Measurements from ENCODE around the gene THRA.

The THRA gene

DNA sequence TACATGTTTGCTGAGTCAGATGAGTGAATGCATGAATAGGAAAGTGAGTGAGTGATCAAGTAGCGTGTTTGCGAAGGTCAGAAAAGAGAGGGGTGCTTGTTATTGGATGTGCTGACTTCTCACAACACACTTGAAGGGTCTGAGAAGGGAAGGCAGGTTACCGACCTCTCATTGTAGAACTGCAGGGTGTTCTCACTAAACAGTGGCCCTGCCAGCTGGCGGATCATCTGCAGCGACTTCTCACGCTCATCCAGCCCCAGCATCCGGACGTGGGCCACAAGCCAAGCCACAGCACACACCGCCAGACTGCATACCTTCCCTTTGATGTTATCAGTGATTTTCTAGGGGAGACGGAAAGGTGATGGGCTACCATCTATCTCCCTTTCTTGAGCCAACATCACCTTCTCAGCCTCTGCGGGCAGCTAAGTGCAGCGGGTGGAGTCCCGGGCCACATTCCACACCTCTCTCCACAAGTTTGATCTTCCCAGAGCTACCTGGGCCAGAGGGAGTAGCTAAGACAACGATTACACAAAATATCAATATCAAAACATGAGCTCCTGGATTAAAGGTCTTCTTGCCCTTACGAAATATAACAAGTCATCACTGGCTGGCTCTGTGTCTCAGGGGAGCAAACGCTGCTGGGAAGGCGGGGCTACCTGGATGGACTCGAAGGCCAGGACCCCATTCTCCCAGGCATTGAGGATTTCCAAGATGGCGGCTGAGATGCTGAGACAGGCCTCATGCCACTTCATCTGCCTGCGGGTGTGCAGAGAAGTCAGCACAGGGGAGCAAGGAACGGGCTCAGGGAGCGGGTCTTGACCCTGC is 36.6 kb upstream of the THRA start:
- in situ Hi-C loops (cut with HindIII; ENCODE audit: low sequenced_read_pairs), result no loop called here

DNA sequence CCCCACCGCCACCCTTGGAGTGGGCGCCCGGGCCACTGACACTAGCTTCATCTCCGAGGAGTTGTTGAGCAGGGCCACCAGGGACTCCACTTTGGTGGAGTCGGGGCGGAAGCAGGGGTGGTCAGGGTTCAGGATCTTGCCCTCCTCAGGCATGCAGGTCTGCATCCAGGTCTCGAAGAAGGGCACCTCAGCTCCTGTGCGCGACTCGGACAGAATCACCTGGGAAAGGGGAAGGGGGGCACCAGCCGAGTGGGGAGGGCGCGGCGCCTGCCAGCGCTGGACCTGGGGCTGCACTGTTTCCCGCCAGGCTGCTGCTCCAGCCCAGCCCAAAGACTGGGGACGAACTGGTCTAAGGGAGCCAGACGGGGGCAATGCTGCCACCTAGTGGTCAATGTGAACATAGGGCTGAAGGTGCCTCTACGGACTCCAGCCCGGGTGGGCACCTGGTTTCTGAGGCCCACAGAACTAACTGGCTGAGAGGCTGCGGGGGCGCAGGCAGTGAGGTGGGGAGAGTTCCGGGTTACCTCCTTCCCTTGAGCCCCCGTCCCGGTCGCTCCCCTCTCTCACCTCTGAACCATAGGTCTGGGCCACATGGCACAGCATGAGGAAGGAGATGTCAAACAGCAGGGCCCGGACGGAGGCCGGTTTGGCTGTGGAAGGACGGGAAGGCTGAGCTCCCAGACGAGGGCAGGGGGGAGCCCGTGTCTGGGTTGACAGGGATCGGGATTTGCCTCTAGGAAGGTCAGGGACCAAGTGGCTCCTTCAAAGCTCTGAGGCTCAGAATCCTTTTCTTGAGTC is 35.8 kb upstream of the THRA start:
- in situ Hi-C loops (cut with HindIII; ENCODE audit: low sequenced_read_pairs), result no loop called here

DNA sequence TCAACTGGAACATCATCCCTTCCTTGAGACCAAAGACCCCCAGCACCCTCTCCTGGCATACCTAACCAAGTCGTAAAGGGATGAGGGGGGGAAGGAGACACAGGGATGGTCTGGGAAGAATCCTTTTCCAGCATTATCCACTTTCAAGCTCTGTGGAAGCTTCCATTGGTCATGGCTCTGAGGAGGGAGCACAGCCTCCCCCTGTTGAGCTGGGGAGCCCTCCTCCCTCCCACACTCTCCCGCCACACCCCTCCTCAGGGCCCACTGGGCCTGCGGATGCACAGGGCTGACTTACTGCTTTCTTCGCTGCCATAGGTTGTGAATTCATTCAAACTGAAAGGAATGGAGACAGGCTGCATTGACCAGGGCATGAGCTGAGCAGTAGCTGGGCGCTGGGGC is 35.2 kb upstream of the THRA start:
- in situ Hi-C loops (cut with HindIII; ENCODE audit: low sequenced_read_pairs), result no loop called here

DNA sequence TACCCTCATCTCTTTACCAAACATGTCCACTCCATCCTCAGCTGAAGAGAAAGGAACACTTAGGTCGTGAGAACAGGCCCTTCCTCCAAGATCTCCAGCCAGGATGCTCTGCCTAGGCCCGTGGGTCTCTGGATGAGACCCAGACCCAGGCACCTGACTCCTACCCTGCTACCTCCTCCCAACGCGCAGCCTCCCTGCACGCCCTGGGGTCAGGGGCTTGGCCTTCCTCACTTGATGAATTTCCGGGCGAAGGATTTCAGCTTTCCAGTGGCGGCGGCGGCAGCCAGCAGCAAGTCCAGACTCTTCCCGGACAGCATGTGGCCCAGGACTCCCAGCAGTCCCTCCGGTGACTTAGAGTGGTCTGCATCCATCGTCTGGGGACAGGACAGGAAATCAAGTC is 34.2 kb upstream of the THRA start:
- in situ Hi-C loops (cut with HindIII; ENCODE audit: low sequenced_read_pairs), result no loop called here

DNA sequence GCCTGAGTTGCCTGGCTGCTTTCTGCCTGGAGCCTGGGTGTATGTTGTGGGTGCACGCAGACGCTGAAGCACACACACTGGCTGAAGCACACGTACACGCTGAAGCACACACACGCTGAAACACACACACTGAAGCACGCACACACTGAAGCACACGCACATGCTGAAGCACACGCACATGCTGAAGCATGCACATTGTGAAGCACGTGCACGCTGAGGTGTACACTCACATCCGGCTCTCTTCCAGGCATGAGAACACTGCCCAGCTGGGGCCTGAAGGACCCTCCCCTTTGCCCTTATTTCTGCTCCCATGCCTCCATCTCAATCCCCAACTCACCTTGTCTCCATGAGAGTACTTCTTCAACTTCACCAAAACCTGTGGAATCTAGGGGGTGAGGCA is 31.1 kb upstream of the THRA start:
- in situ Hi-C loops (cut with HindIII; ENCODE audit: low sequenced_read_pairs), result no loop called here

DNA sequence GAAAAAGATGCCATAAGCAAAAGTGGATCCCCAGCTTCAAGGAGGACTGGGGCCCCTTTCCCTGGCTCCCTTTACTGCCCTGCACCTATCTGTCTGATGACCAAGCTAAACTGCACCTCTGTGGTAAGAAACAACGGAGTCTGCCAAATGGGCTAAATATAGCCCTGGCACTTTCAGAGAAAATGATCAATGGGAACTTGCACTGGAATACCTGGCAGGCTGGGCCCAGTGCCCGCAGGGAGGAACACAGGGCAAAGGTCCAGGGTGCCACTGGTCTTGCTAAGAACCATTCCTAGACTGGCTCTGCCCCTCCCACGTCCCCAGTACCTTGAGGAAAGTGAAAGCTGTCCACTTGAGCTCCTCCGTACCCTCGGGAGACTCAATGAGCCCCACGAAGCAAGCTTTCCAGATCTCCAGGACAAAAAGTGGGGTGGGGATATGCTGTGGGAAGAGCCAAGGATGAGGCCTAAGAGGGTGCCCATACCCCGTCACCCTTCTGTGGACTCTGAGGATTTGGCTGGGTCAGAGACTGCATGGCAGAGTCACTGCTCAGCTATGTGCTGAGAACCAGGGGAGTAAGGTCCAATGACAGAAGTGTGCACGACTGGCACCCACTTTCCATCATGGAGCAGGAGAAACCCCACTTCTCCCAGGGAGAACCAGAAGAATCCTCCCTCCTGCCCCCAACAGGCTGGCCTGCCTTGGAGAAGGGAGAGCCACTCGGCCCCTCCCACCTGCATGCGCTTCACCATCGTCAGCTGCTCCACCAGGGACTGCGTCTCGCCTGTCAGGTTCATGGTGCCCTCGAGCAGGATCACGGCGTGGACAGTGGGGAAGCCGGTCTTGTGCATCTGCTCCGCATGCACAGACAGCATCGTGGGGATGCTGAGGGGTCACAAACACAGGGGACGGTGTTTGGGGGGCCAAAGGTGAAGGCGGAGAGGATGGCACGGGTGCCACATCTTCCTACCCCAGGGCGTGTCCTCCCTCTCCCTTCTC is 30.1 kb upstream of the THRA start:
- in situ Hi-C loops (cut with HindIII; ENCODE audit: low sequenced_read_pairs), result no loop called here

DNA sequence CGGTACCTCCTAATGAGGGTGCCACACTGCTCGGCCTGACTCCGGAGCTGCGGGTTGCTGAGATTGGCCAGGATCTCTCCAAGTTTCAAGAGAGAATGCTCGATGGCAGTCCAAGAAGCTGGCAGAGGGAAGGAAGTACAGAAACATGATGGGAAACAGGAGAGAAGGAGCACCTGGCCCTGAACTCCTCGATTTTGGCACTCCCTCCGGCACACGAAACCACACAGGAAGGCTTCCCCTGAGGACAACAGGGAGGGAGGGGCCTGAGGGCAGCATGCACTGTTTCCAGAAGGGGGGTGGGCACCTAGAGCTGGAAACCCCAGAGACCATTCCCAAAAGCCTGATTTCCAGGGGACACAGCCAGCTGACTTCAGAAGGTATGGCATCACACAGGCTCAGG is 29.4 kb upstream of the THRA start:
- in situ Hi-C loops (cut with HindIII; ENCODE audit: low sequenced_read_pairs), result no loop called here

DNA sequence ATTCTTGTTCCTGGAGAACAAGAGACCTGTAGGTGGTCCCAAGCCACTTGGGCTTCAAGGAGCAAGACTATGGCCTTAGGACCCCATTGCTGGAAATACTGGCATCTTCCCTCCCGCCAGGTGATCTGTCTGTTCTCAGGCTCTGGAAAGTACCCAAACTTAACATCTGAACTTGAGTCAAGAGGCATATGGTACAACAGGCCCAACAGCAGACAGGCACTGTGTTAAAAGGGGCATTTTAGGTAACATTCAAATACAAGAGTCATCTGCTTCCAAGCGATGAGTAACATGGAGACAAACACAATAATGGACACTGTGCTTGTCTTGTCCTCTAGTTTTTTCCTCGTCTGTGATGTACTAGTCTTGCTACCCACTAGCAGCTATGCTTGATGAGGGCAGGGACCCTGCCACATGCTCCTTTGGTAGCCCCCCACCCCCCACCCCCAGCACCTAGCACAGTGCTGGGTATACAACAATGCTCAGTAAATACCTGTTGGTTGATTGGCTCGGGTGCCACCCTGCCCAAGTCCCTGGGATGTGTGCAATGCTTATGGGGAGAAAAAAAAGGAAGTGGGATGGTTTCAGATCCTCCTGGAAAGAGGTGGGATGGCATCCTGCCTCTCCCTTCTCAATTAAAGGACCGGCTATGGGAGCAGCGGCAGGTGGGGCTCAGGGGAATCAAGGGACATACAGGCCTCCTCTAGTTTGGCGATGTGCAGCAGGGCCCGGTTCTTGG is 28.2 kb upstream of the THRA start:
- in situ Hi-C loops (cut with HindIII; ENCODE audit: low sequenced_read_pairs), result no loop called here

DNA sequence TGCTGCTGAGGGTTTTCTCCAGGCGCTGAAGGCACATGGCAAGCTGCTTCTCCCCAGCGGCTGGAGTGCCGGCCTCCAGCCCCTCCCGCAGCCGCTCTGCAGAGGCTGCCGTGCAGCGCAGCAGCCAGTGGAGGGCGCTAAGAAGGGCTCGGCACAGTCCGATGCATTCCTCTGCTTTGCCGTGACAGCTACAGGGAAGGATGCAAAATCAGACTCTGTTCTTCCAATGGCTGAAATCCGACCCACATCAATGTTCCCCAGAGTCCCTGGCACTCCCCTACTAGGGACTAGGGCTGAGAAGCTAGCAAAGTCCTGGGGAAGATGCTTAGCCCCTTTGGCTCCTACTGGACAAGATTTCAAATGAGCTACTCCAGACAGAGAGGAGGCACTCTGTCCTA is 27.6 kb upstream of the THRA start:
- in situ Hi-C loops (cut with HindIII; ENCODE audit: low sequenced_read_pairs), result no loop called here

DNA sequence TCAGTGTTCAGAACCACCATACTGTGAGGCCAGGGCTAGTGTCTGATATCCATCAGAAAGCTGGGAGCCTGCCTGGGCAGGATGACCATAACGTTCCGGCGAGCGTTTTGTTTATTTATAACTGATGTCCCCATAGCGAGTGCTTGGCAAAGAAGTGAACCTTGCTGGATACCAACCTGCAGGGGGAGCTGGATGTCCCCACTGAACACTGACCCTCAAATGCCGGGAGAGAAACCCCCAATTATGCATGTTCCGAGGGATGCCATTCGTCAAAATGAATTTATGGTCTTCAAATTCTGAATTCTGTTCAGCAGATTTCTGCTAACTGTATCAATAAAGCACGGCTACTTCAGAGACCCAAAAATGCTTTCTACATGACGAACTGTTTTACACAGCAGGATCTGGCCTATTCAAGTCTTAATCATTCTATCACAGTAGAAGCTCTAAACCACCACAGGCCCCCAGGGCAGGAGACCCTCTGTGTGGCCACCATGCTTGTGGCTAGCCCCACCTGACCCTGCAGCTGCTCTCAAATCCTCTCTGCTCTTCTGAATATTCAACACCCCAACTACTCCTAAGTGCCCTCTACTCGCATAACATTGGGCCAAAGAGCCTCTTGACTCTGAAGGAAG is 23.8 kb upstream of the THRA start:
- in situ Hi-C loops (cut with HindIII; ENCODE audit: low sequenced_read_pairs), result no loop called here

DNA sequence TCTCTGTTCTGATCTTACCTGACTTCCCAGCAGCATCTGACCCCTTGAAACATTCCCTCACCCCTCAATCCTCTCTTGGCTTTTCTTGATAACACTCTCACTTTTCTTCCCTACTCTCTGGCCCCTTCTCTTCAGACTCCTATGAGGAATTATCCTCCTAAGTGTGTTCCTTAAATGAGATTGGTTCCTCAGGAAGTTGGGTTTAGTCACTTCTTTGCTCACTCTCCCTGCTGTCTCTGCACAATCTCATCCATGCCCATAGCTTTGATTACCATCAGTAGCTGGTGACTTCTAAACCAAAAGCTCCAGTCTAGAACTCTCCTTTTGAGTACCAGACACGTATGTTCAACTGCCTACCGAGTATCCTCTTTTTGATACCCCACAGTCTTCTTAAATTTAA is 21.6 kb upstream of the THRA start:
- in situ Hi-C loops (cut with HindIII; ENCODE audit: low sequenced_read_pairs), result no loop called here

DNA sequence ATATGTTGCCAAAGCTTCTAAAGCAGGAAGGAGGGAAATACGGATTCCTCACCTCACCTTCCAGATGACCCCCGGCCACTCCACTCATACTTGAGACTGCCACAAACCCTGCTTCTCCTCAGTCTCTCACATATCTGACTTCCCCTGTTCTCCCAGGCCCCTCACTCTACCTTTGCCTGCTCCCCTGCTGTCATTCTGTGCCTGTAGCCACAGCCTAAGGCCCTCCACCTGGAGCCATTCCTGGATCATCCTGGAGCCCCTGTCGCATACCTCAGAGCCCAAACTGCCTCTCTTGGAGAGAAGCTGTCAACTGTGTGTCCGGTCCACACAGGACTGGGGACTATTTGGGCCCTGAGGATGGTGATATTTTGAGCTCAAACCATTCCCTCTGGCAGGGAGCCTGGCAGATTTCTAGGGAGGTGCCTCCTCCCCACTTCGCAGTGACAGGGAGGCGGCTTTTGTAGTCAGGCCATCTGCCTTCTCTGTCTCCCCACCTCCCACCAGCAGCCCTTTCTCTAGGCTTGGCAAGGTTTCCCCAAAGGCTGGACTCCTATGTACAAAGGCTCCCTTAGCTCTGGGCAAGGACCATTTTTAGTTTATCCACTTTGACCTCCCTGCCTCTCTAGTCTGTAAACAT is 6.3 kb upstream of the THRA start:
- in situ Hi-C loops (cut with HindIII; ENCODE audit: low sequenced_read_pairs), result loop anchor here (10.0 to 25.0 kb wide), 2 partner anchors 118 to 256 kb away; partner anchors contain the start of genes RAPGEFL1 and RARA

DNA sequence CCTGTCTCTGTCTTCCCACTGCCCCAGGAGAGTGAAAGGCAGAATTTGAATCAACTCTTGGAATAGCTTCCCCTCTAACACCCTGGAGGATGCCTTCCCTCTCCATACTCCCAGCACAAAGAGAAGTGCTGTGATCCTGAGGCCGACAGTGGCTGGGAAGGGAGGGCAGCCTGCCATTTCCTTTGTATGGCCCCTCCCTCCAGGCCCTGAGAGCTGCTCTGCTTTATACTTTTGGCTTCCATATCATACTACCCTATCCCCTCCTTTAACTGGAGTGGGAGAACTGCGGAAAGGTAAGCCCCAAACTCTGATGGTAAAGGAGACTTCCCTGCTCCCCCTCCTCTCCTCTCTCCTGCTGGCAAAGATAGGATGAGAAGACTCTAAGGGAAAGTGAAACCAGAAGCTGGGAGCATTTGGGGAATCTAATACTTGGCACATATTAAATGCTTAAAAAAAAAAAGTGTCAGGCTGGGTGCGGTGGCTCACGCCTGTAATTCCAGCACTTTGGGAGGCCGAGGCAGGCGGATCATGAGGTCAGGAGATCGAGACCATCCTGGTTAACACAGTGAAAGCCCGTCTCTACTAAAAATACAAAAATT is 4.5 kb upstream of the THRA start:
- in situ Hi-C loops (cut with HindIII; ENCODE audit: low sequenced_read_pairs), result loop anchor here (10.0 to 25.0 kb wide), 2 partner anchors 117 to 254 kb away; partner anchors contain the start of genes RAPGEFL1 and RARA

DNA sequence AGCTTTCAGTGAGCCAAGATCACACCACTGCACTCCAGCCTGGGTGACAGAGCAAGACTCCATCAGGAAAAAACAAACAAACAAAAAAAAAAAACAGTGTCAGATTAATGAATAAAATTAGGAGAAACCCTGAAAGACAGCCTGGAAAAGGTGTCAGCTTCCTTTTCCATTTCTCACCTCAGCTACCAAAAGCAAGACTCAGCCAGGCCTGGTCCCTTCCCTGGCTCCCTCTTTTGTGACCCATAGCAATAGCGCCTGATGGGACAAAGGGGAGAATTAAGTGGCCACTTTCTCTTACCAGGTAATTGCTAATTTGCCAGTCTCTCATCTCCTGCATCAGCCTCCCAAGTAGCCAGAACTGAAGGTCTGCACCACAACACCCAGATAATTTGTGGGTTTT is 3.9 kb upstream of the THRA start:
- in situ Hi-C loops (cut with HindIII; ENCODE audit: low sequenced_read_pairs), result loop anchor here (10.0 to 25.0 kb wide), 2 partner anchors 116 to 253 kb away; partner anchors contain the start of genes RAPGEFL1 and RARA

DNA sequence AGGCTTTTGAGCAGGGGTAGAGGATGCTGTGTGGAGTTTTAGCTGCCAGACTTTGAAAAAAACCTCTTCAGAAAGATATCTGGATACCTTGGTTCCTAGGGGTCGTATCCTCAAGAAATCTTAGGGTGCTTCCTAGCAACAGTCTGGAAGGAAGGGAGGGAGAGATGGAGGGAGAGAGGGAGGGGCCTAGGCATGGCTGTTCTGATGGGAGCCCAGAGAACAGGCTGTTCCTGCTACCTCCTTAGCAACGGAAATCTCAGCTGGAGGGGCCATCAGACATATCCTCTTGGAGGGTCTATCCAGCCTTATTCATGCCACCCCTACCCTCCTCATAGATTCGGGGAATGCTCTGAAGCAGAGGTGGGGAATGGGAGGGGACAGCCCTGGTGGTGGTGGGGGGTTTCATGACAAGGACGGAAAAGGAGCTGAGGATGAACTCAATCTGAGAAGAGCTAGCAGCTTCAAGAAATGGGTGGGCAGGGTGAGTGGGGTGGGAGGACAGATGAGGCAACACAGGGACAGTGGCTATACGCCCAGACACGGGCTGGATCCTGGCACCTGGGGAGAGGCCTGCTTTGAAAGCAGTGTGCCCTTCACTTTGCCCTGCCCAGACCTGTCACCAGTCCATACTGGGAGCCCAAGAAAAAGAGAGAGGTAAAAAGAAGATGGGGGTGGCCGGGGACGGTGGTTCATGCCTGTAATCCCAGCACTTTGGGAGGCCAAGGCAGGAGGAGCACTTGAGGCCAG is 2.9 kb upstream of the THRA start:
- in situ Hi-C loops (cut with HindIII; ENCODE audit: low sequenced_read_pairs), result loop anchor here (10.0 to 25.0 kb wide), 2 partner anchors 115 to 252 kb away; partner anchors contain the start of genes RAPGEFL1 and RARA

DNA sequence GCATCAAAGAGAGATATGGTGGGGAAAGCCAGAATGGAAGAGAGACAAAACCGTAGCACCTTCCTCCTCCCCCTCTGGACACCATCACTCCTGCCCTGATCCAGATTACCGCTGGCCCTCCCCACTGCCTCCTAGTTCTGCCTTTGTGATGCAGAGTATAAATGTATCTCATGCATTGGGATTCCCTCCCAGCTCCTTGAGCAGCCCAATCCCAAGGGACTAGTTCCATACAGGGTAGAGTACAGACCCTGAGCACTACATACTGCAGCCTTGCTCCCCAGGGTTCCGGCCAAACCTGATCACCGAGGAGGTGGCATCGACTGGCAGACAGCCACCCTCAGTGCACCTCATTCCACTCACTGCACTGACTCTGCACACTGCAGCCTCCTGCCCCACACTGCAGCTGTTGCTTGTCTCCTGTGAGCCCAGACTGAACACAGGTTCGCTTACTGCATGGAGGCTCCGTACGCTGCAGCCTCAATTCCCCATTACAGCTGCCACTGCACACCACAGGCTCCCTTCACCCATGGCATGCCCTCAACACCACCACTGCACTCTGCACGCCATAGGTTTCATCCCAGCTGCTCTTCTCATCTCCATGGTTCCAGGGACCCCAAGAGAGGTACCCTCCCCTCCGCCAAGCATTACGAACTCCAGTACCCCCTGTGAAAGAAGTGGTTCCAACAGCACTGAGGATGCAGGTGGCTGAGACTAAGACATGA is 1.7 kb upstream of the THRA start:
- in situ Hi-C loops (cut with HindIII; ENCODE audit: low sequenced_read_pairs), result loop anchor here (25.0 kb wide), 1 partner anchor 251 kb away; the partner anchor contains the start of gene RARA

DNA sequence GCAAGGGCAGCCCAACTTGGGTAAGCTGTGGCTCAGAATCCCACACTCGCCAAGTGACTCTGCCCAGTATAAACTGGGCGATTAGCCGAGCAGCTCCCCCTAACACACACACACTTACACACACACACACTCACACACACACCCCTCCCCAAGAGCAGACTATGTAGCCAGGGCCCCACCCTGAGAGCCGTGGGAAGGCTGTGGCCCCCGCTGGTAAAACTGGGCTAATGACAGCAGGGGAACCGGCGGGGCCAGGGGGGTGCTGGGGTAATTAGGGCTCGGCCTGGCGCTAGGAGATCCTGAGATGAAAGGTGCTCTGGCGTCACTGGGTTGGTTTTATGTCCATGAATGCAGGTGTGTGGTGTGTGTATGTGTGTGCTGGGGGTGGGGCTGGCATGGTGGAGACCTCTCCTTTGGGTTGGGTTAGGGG is 1.1 kb upstream of the THRA start:
- in situ Hi-C loops (cut with HindIII; ENCODE audit: low sequenced_read_pairs), result loop anchor here (25.0 kb wide), 1 partner anchor 251 kb away; the partner anchor contains the start of gene RARA
